GM19099 (cell line): ENCODE results near the gene CCDC160.

Source experiments
- POLR2A ChIP-seq: IDR thresholded peaks from 3 replicates; pipeline ENCODE4 v1.6.1; 2011; ENCODE audit warnings: low read depth; ENCODE audit not compliant: insufficient read length; ENCODE audit errors: extremely low read depth

The CCDC160 gene

DNA sequence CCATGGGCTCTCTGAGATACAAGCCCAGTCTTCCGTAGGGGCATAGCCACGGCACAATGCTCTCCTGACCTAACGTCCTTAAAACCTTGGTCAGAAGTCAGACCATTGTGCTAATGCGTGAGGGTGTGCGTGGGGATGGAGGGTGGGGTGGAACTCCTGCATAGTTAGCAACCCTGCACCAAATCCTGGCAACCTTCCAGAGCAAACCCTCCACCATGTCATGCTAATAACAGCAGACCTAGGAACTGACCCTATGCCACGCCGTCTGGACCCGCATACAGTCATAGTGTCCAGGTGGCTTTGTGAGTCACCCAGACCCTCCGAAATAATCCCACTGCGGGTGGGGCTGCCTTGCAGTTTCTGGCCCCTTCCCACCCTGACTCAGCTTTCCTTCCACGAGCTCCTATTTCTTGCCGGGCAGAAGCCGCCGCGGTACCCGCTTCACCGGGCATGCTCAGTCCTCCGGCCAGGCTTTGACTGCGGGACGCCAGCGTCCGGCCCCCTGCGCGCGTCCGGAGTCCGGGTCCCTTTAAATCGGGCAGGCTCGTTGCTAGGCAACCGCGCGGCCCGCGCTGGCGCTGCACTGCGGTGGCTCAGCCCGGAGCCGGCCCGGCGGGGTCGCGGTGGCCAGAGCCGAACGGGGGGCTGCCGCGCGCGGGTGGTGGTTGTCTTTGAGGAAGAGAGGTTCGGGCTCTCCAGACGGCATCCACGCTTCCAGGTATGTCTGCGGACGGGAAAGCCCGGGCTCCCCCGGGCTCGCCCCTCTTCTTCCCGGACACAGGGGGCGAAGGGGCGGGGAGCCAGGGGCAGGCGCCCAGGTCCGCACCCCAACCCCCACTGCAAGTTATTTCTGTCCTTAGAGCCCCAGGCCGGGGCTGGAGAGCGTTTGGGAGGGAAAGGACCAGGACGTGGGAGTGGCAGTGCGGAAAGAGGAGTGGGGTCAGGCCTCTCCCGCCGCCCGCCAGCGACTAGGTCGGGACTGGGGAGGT is at the start of gene CCDC160:
Gene CCDC160, plus strand, starts transcription at position 557 of the 989 bp plus-strand sequence. CDS start 7,619 bp downstream, outside the sequence.
- TF ChIP-seq POLR2A: no peak

DNA sequence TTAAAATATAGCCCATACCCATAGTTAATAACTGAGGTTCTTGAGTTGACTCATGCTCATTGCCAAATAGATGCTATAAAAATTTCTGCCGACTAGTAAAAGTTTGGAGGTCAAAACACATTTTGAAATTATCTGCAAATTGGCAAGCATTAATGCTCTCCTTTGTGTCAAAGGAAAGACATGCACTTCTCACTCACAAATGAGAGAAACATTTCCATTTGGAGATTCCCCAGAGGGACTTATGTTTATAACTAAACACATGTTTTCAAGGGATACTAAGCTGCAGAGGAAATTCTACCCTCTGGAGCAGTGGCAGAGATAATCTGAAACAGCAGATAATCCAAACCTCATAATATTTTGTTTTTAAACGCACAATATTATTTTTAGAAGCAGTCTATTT is 45.7 kb upstream of the CCDC160 start:
- TF ChIP-seq POLR2A: no peak

DNA sequence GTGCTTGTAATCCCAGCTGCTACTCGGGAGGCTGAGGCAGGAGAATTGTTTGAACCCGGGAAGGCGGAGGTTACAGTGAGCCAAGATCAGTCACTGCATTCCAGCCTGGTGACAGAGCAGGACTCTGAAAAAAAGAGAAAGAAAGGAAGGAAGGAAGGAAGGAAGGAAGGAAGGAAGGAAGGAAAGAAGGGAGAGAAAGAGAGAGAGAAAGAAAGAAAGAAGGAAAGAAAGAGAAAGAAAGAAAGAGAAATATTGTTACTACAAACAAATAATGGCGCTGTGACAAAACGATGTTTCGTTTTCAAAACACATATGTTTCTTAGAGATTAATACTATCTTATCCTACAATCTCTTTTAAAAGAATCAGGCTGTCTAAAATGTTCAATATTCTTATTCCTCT is 42.1 kb upstream of the CCDC160 start:
- no peak for TF ChIP-seq POLR2A

DNA sequence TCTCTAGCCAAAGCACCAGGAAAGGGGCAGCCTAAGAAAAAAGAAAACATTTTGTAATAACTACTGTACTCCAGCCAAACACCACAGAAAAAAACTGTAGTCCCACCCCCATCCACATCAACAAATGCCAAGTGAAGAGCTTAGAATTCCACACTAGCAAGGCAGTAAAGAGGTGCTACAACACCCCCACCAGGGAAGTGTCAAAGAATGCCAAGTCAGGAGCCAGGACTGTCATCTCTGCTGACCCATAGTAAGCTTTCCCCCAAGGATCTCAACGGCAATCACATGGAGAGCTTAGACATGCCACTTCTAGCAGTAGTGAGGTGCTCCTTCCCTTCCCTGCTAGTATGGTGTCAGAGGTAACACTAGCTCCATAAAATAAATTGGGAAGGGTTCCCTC is 34.4 kb upstream of the CCDC160 start:
- no peak for TF ChIP-seq POLR2A

DNA sequence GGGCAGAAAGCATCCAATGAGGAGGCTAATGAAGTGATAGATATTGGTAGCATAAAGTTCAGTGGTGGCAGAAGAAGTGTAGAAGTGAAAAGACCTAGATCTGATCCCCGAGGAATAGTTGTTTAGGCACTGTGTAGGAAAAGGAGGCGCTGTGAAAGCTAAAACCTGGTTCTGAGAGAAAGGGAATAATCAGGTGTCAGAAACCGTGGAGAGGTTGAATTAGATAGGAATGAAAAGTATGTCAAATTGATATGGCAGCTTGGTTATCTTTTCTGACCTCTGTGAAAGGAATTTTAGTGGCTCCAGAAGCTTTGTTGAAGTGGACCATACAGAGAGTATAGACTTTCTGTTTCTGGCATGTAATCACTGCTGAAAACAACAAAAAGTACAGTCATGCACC is 30.8 kb upstream of the CCDC160 start:
- no peak for TF ChIP-seq POLR2A

DNA sequence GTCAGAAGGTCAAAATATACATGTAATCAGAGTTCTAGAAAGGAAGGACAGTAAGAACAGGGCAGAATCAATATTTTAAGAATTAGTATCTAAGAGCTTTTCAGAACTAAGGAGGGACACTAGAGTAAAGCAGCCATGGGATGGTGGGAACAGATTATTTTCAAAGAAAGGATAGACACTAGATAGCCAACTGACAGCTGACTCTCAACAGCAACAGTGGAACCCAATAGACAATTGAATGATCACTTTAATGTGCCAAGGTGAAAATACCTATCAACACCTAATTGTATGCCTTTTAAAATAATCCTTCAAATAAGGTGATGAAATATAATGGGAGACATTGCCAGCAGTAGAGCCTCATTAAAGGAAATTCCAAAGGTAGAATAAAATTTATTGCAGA is 26.5 kb upstream of the CCDC160 start:
- no peak for TF ChIP-seq POLR2A

DNA sequence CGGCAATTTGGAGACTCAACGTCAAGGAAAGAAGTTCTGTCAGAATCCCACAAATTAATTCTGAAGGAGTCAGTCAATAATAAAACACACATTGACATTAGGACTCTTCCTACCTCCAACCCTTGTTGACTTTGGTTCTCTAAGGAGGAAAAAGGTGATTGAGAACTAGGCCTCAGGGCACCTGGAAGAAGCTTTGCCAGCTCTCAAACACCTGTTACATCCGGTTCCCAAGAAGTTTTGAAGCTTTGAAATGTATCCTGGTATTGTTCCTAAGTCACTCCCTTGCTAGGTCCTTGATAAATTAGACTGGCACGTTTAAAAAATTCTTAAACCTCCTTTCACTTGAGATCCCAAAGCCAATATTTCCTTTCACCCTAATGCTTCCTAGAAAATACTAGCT is 1.7 kb upstream of the CCDC160 start:
- no peak for TF ChIP-seq POLR2A

DNA sequence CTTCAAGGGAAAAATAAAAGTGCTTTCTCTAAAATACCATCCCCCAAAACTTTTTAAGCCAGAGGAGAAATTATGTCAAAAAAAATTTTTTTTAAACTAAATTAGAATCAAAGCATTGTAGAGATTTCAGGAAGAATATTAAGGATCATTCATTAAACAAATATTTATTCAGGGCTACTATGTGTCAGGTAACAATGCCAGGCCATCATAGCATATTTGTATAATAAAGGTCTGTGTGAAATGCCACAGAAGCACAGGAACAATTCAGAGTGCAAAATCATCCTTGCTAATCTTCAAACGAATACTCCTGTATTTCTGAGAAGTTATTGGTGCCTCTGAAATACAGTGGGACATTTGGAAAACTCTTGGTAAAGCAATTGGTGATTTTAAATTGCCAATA is 2.0 kb downstream of the CCDC160 start:
- no peak for TF ChIP-seq POLR2A

DNA sequence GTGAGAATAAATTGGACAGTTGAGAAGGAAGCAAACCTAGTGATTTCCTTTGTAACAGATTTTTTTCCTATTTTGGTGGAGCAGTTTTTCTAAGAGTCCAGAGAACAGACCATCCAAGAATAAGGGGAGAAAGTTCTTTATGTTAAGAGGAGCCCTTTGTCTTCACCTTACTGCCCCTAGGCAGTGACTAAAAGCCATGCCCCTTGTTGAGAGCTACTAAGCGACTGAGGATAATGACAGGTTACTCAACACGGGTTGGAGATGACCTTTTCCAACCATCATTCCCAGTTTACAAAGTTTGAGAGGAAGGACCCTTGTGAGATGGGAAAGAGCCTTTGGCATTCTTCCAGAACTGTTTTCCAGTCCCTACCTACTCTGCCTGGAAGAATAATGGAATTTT is 3.2 kb downstream of the CCDC160 start:
- no peak for TF ChIP-seq POLR2A

DNA sequence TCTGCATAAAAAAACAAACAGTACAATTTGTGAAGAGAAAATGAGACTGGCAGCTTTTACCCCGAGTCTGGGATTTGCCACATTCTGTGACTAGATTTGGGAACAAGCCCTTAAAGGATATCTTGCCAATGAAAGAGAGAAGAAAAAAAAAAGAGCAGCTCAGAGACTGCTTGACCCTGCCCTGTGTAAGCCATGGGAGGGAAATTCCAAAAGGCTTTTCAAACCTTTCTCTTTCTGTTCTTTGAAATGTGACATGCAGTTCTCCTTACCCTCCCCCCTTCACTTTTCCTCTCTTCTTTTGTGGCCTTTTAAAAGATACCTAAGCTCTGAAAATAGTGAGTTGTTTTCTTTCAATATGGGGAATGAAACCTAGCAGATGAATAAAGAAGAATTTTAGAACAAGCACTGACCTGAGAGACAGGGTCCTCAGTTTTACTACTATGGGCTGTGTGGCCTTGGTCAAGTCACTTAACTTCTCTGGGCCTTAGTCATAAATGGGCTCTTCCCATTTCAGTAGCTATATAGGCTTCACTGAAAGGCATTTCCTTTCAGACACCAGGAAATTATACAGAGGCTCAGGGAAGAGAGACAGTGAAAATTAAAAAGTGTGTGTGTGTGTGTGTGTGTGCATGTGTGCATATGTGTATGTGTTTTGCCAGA is 5.1 kb downstream of the CCDC160 start:
- TF ChIP-seq POLR2A: no peak

DNA sequence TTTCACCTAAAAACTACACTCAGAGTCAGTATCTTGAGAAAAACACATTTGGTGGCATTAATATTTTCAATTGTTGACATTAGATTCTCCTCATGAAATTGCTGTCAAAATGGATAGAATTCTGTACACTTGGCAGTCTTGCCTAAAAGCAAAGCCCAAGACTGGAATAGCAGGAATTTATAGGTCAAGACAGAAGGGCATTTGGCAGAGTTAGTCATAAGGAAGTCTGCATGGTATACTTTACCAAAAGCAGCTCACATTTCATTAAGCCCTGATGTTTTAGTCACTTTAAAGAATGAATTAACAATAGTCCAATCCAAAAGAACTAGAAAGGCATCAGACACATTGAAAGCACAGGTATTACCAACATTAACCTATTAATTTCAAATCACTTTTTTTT is 7.1 kb downstream of the CCDC160 start:
- TF ChIP-seq POLR2A: no peak

DNA sequence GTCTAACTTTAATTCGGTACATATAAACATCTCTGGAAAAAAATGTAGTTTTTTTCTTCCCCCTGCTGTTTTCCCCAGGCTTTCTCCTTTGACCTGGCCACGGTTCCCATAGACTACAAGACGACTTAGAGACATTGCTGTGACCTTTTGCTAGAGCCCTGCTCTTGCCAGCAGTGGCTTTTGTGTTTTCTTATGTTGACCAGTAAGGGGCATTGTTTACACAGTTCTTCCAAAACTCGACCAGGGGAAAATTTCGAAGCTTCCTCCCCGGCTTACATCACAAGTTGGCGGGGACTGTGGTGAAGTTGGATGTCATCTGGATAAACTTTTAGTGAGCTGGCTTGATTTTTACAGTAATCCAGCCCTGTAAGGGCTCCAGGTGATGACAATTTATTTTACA is 9.3 kb downstream of the CCDC160 start:
- TF ChIP-seq POLR2A: no peak

DNA sequence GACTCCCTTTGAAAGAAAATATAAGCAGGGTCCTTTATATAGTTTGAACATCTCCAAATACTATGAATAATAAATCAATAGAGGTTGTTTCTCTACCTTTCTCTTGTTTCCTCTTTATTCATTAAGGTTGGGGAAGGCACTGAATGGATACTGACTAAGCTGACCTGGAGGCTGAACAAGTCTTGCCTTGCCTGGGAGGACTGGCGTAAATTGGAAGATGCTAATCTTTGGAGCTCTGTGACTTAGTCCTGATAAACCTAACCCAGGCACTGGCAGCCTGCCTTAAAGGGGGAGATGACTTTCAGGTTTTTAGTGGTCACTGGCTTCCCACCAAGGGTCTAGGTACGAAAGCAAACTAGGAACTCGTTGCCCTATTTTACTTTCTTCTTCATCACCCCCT is 10.5 kb downstream of the CCDC160 start:
- TF ChIP-seq POLR2A: no peak

DNA sequence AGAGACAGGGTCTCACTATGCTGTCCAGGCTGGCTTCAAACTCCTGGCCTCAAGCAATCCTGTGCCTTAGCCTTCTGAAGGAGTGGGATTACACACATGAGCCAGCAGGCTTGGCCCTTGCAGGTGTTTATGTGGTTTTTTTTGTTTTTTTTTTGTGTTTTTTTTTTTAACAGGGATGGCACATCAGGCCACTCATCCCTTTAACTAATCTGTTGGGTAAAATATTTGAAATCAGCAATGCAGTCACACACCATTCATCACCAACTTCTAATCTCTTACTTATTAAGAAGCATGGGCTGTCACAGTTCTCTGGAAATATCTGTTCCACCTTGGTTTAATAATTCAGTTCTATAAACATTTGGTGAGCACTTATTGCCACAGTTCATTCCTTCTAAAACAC is 12.3 kb downstream of the CCDC160 start:
- no peak for TF ChIP-seq POLR2A

DNA sequence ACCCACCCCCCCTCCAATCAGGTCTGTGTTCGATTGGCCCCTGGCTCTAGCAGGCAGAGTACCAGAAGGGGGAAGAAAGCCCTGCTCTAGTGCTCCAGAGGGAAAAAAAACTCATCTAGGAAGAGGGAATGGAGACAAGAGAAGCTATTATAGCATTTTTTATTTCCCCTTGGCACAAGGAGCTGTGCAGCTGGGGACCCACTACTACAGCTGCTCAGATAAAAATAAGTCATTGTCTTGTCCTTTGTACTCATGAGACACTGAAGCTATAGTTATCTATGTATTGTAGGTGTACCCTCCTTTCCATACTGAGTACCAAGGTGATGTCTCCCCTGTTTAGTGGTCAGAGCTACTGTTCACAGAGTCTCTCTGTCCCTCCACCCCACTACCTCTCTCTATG is 14.3 kb downstream of the CCDC160 start:
- TF ChIP-seq POLR2A: no peak

DNA sequence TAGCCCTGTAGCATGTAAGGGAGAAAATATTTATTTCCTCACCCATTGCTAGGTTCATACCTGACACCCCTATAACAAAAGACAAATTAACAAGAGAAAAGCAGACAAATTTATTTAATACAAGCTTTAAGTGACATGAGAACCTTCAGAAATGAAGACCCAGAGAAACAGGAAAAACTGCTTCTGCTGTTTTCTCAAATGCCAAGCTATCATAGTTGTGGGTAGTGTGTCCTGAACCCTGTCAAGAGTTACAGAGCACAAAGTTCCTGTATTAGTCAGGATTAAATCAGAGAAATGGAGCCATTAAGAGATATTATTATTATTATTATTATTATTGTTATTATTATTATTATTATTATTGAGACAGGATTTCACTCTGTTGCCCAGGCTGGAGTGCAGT is 17.5 kb downstream of the CCDC160 start:
- no peak for TF ChIP-seq POLR2A
